PC-3 (cell line): ENCODE data around the gene ECEL1. TPM values are rescaled to one million over a fixed set of nuclear protein-coding genes. Genes with fewer than 3 reads are reported as not detected.

Experiments used
- ATAC-seq: fragments of 200-7000 bp; cut with Tn5 transposase; 2 replicates; pipeline ENCODE4 v1.9.1; 2020; ENCODE audit warnings: mild to moderate bottlenecking, moderate library complexity
- BruUV-seq: library from RNA; stranded (reverse); fragments of 400-500 nt; replicated peaks from 2 replicates; lab custom pipeline; 2021; lab: Mats Ljungman, UMichigan
- CTCF ChIA-PET: fragments of 300-600 bp; sonication (Branson Sonifier 250); formaldehyde crosslinking; loops from one replicate; lab custom pipeline; 2022; ENCODE audit warnings: antibody characterized with exemption; lab: Charles Lee
- POLR2A ChIA-PET: fragments of 300-600 bp; sonication (Branson Sonifier 250); formaldehyde crosslinking; loops from one replicate; lab custom pipeline; 2022; ENCODE audit warnings: antibody characterized with exemption; ENCODE audit not compliant: unreplicated experiment; lab: Charles Lee
- DNase-seq: peaks from one replicate; pipeline ENCODE4 v3.0.0-alpha.2; 2015
- H2AFZ ChIP-seq: fragments of 300-600 bp; sonication (generic); 2 replicates; pipeline ENCODE4 v1.6.0; 2016; ENCODE audit warnings: antibody characterized with exemption, low read length
- H3F3A ChIP-seq: fragments of 300-600 bp; sonication (generic); one replicate; pipeline ENCODE4 v1.6.0; 2017; ENCODE audit warnings: antibody characterized with exemption, low read length, control low read depth, mild to moderate bottlenecking; ENCODE audit not compliant: unreplicated experiment
- H3K27ac ChIP-seq: fragments of 300-600 bp; sonication (generic); 2 replicates; pipeline ENCODE4 v1.5.1; 2016; ENCODE audit warnings: mild to moderate bottlenecking, low read length
- H3K27me3 ChIP-seq: fragments of 300-600 bp; sonication (generic); 2 replicates; pipeline ENCODE4 v1.6.1; 2016; ENCODE audit warnings: low read length, mixed read lengths
- H3K36me3 ChIP-seq: fragments of 300-600 bp; sonication (generic); 2 replicates; pipeline ENCODE4 v1.6.1; 2016; ENCODE audit warnings: low read depth, mixed run types, low read length, mixed read lengths
- H3K4me1 ChIP-seq: fragments of 300-600 bp; sonication (generic); 2 replicates; pipeline ENCODE4 v1.5.1; 2016; ENCODE audit warnings: low read length; ENCODE audit not compliant: insufficient read depth
- H3K4me2 ChIP-seq: fragments of 300-600 bp; sonication (generic); 2 replicates; pipeline ENCODE4 v1.6.0; 2016; ENCODE audit warnings: low read length
- H3K4me3 ChIP-seq: fragments of 300-600 bp; sonication (generic); 2 replicates; pipeline ENCODE4 v1.5.1; 2016; ENCODE audit warnings: mild to moderate bottlenecking, low read length, mixed read lengths
- H3K79me2 ChIP-seq: fragments of 300-600 bp; sonication (generic); 2 replicates; pipeline ENCODE4 v1.6.1; 2017; ENCODE audit warnings: low read length, mixed read lengths
- H3K9ac ChIP-seq: fragments of 300-600 bp; sonication (generic); 2 replicates; pipeline ENCODE4 v1.6.0; 2016; ENCODE audit warnings: mild to moderate bottlenecking, low read length
- H3K9me2 ChIP-seq: fragments of 300-600 bp; sonication (generic); replicated peaks from 2 replicates; pipeline ENCODE4 v1.6.1; 2016; ENCODE audit warnings: mixed run types, low read length, mixed read lengths
- H3K9me3 ChIP-seq: fragments of 300-600 bp; sonication (generic); 2 replicates; pipeline ENCODE4 v1.6.1; 2016; ENCODE audit warnings: low read length, mixed read lengths
- H4K20me1 ChIP-seq: fragments of 300-600 bp; sonication (generic); 2 replicates; pipeline ENCODE4 v1.6.1; 2016; ENCODE audit warnings: low read length, mixed read lengths
- EZH2 ChIP-seq: fragments of 300-600 bp; sonication (generic); IDR thresholded peaks from one replicate; pipeline ENCODE4 v1.6.1; 2017; ENCODE audit warnings: antibody characterized with exemption, mild to moderate bottlenecking, low read length; ENCODE audit not compliant: unreplicated experiment
- EZH2phosphoT487 ChIP-seq: fragments of 300-600 bp; sonication (generic); IDR thresholded peaks from 2 replicates; pipeline ENCODE4 v1.6.1; 2018; ENCODE audit warnings: mild to moderate bottlenecking, antibody characterized with exemption, low read length, borderline replicate concordance
- intact Hi-C: fragments of 100-400 bp; cut with micrococcal nuclease; formaldehyde crosslinking; loops from 2 replicates; pipeline ENCODE4 v1.9.0; 2023
- total RNA-seq: library from RNA; depleted of rRNA; stranded (reverse); fragments of >200 nt; gene quantifications from 2 replicates; pipeline ENCODE4 v1.2.3, GENCODE V29; 2014
- TF ChIP-seq, protein P1 (sequence below): fragments of 300-600 bp; sonication (generic); conservative IDR thresholded peaks from 2 replicates; pipeline ENCODE4 v1.5.1; 2017; ENCODE audit warnings: antibody characterized with exemption, low read depth, mild to moderate bottlenecking, low read length

ECEL1 gene
- total RNA-seq, 1 experiment from 2014 or later, result not detected

DNA sequence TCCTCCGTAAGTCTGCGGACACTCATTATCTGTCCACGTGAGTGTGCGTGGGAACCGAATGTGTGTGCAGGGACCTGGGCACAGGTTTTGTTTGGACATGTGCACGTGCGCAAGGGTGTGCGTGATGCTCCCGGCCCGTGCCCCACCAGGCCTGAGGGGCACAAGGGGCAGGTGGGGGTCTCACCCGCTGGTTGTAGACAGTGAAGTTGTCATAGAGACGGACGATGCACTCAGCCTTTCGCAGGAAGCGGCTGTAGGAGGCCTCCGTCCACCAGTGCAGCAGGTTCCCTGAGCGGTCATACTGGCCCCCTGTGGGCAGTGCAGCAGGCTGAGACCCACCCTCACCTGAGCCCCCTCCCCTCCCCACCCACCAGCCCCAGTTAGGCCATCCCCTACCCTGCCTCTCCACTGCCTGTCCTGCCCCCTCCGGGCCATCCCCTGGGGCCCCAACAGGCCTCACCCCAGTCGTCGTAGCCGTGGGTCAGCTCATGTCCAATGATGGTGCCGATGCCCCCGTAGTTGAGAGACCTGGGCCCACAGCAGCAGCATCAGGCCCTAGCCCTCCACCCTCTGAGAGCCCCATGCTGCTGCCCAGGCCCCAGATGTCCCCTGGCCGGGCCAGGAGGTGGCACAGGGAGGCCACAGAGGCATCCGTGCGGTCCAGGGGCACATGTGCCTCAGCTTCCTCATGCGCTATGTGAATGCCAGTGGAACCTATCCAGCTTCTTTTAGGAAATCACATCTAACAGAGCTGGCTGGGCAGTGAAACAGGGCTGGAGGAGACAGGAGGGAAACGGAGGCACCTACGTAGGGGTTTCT is 6.1 kb downstream of the ECEL1 start:
- no TSS peak for BruUV-seq
- CTCF ChIA-PET, result no interaction called here

DNA sequence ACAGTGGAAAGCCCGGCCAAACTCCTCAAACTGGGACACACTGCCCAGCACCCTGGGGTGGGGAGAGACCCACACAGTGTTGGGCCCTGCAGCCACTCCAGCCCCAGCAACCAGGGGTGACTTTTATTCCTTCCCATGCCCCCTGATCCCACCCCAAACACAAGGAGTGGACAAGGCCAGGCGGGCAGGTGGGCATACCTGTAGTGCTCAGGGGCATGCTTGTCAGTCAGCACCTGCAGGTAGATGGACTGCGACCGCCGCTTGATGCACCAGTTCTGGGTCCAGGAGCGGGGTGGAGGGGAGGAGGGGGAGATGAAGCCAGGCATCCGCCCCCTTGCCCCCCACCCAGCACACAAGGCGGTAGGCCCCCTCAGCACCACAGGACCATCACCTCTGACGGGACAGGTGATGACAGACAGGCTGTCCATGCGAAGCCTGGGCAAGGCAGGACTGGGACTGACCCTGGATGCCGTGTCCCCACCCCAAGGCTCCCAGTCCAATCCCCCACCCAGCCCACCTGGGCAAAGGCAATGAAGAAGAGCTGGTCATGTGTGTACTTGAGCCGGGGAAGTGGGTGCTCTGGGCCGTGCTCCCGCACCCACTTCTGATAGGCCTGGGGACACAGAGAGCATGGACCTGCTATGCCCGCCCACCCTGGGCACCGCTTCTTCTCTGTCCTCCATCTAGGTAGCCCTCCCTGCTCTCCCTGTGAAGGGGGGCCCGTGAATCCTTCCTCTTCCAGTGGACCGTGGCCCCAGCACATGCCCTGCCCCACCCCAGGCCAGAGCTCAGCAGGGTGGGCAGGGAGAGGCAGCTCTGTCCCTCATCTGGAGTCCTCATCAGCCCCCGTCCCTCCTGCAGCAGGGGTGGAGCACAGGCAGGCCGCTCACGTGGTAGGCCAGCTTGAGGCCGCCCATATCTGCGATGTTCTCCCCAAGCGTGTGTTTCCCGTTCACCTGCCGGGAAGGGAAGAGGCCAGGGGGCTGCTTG is 7.1 kb downstream of the ECEL1 start:
- Histone ChIP-seq H3K4me1 (no peaks in the 10 kb centered on the region), H3F3A (no peaks in the 10 kb centered on the region), H2AFZ (no peak overlapping the region), H3K4me3 (no peak overlapping the region), H3K27ac (no peak overlapping the region), H4K20me1 (no peaks in the 10 kb centered on the region), H3K79me2 (no peaks in the 10 kb centered on the region), H3K9me3 (no peaks in the 10 kb centered on the region), H3K36me3 (no peaks in the 10 kb centered on the region), H3K4me2 (no peak overlapping the region), H3K9me2 (no peaks in the 10 kb centered on the region), H3K27me3 (no peaks in the 10 kb centered on the region), H3K9ac (no peak overlapping the region)
- TF ChIP-seq, protein P1, sequence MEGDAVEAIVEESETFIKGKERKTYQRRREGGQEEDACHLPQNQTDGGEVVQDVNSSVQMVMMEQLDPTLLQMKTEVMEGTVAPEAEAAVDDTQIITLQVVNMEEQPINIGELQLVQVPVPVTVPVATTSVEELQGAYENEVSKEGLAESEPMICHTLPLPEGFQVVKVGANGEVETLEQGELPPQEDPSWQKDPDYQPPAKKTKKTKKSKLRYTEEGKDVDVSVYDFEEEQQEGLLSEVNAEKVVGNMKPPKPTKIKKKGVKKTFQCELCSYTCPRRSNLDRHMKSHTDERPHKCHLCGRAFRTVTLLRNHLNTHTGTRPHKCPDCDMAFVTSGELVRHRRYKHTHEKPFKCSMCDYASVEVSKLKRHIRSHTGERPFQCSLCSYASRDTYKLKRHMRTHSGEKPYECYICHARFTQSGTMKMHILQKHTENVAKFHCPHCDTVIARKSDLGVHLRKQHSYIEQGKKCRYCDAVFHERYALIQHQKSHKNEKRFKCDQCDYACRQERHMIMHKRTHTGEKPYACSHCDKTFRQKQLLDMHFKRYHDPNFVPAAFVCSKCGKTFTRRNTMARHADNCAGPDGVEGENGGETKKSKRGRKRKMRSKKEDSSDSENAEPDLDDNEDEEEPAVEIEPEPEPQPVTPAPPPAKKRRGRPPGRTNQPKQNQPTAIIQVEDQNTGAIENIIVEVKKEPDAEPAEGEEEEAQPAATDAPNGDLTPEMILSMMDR, result no peak
- no peak for TF ChIP-seq EZH2phosphoT487
- DNase-seq (no peak), ATAC-seq (no peak)
- ChIA-PET POLR2A (no interaction called here), CTCF (no interaction called here)
- intact Hi-C loops, result no loop called here
- no TSS peak for BruUV-seq

More for the DNA sequence above, 6.1 kb downstream of the ECEL1 start:
- Histone ChIP-seq H3K27ac (no peak overlapping the region), H4K20me1 (no peaks in the 10 kb centered on the region), H3K9me3 (no peaks in the 10 kb centered on the region), H3K36me3 (no peaks in the 10 kb centered on the region), H3K27me3 (no peaks in the 10 kb centered on the region), H3F3A (no peaks in the 10 kb centered on the region), H3K9me2 (no peaks in the 10 kb centered on the region), H2AFZ (no peak overlapping the region), H3K4me3 (no peak overlapping the region), H3K79me2 (no peaks in the 10 kb centered on the region), H3K9ac (no peak overlapping the region), H3K4me2 (no peak overlapping the region), H3K4me1 (no peaks in the 10 kb centered on the region)
- no peak for DNase-seq
- POLR2A ChIA-PET, result no interaction called here
- intact Hi-C loops, result no loop called here
- ATAC-seq, result no peak
- TF ChIP-seq EZH2 (no peak), EZH2phosphoT487 (no peak)
- TF ChIP-seq, protein P1, result no peak
